KOPT-K1 (cell line): Measurements from ENCODE around the gene TLE1.

Experiments
- H3K27ac ChIP-seq: fragments of 200-600 bp; sonication (generic); 2 replicates; pipeline ENCODE4 v1.5.1; 2016; ENCODE audit warnings: antibody characterized with exemption, mild to moderate bottlenecking, low read depth, low read length; ENCODE audit not compliant: poor library complexity, severe bottlenecking
- H3K36me3 ChIP-seq: fragments of 200-600 bp; sonication (generic); 2 replicates; pipeline ENCODE4 v1.5.1; 2017; ENCODE audit warnings: antibody characterized with exemption, mild to moderate bottlenecking, low read length, moderate library complexity; ENCODE audit not compliant: insufficient read depth
- H3K9me3 ChIP-seq: fragments of 200-600 bp; sonication (generic); 2 replicates; pipeline ENCODE4 v1.5.1; 2017; ENCODE audit warnings: antibody characterized with exemption, low read length, mild to moderate bottlenecking; ENCODE audit not compliant: insufficient read depth, poor library complexity, severe bottlenecking

TLE1 gene

DNA sequence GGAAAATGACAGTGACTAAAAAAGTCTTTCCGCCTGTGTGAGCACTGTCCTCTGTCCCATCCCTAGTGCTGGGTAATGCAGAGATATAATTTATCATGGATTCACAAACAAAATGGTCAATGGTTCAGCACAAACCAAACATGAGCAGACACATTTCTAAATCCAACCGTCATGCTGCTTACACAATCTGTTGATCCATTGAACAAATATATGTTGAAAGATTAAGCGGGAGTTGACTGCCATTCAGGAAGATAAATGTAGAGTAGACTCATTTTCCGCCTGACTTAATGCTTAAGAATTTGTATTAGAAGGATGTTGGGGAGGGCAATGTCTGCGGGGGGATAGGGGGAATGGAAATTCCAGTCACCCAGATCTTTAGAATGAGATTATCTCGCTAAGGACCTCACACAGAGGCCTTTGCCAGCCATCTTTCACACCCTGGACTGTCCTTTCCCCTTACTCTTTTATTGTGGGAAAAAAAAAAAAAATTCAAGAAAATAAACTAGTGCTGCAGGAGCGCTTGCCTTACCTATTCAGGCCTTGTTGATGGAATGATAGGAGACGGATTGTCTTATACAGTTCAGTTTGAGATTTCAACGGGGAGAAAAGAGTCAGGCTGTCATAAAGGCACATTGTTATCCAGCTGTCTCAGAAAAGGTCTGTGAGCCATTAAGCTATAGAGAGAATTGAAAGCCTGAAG is 153.7 kb downstream of the TLE1 start:
- Histone ChIP-seq H3K27ac (no peak overlapping the region), H3K36me3 (no peaks in the 10 kb centered on the region), H3K9me3 (no peaks in the 10 kb centered on the region)

DNA sequence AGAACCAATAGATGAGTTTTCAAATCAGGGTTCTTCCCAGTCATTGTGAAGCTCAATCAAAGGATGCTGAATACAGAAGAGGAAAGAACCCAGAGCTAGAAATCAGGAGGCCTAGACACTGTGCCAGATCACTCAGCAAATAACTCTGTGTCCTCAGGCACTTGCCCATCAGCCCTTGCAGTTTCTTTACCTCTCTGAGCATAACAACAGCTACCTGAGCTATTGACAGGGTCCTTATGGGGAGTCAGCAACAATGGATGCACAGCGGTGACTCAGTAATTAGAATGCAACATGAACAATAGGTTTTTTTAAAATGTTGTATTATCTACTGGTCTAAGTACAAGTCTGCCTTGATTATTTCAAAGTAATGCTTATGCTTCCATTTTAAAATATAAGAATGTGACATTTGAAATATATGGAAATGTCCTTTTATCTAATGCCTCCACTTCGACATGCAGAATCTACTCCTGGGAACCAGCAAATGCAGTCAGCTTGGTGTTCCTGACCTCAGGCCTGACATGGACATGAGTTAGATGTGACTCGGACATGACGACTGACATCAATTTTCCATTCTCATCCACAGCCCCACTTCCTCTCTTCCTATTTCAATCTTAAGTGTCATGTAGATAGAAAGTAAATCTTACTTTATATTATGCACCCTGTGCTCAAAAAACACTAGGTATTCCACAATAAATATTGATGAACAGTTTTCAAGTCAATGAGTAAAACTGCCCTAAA is 155.0 kb downstream of the TLE1 start:
- H3K27ac ChIP-seq = no peak overlapping the region
- no peaks in the 10 kb centered on the region for H3K36me3 ChIP-seq
- no peaks in the 10 kb centered on the region for H3K9me3 ChIP-seq
